Fibroblast of lung (primary cell): ENCODE measurements around the gene MYD88. TPM values are rescaled to one million over a fixed set of nuclear protein-coding genes. Genes with fewer than 3 reads are reported as not detected.

Experiments
- DNase-seq, 2 donors: peaks; one replicate each; pipeline versions ENCODE4 v3.0.0 to v3.0.0-alpha.2; 2010; ENCODE audit warnings: low read depth in 2 of 2
- H2AFZ ChIP-seq: 2 replicates; pipeline ENCODE4 v1.5.1; 2012; ENCODE audit warnings: low read length, control low read depth, inconsistent platforms
- H3K27ac ChIP-seq: 2 replicates; pipeline ENCODE4 v1.5.1; 2011; ENCODE audit warnings: low read length, control low read depth; ENCODE audit not compliant: insufficient read depth
- H3K27me3 ChIP-seq: 2 replicates; pipeline ENCODE4 v1.5.1; 2011; ENCODE audit warnings: mild to moderate bottlenecking, low read length; ENCODE audit not compliant: control insufficient read depth, insufficient read depth
- H3K36me3 ChIP-seq: 2 replicates; pipeline ENCODE4 v1.5.1; 2011; ENCODE audit warnings: low read length; ENCODE audit not compliant: control insufficient read depth, insufficient read depth
- H3K4me1 ChIP-seq: 2 replicates; pipeline ENCODE4 v1.5.1; 2011; ENCODE audit warnings: low read length; ENCODE audit not compliant: control insufficient read depth, insufficient read depth; ENCODE audit errors: extremely low read depth
- H3K4me2 ChIP-seq: 2 replicates; pipeline ENCODE4 v1.5.1; 2011; ENCODE audit warnings: low read length, control low read depth; ENCODE audit not compliant: insufficient read depth; ENCODE audit errors: extremely low read depth
- H3K4me3 ChIP-seq, 4 experiments: fragments of 200-600 bp in 1 of 4; sonication (generic) in 1 of 4; replicated peaks in 1 of 4; 2 replicates each; pipeline ENCODE4 v1.5.1; 2011 to 2016; ENCODE audit warnings: low read length in 4 of 4, low read depth in 3 of 4, mild to moderate bottlenecking in 3 of 4, control low read depth in 2 of 4, inconsistent platforms in 1 of 4, mixed read lengths in 1 of 4; ENCODE audit not compliant: insufficient read depth in 1 of 4; ENCODE audit errors: control extremely low read depth in 1 of 4
- H3K79me2 ChIP-seq: 2 replicates; pipeline ENCODE4 v1.5.1; 2012; ENCODE audit warnings: mild to moderate bottlenecking, low read length, inconsistent platforms; ENCODE audit not compliant: control insufficient read depth, insufficient read depth
- H3K9ac ChIP-seq: 2 replicates; pipeline ENCODE4 v1.5.1; 2011; ENCODE audit warnings: mild to moderate bottlenecking, low read length, control low read depth; ENCODE audit not compliant: insufficient read depth
- H3K9me3 ChIP-seq: 2 replicates; pipeline ENCODE4 v1.5.1; 2012; ENCODE audit warnings: low read depth, low read length; ENCODE audit not compliant: control insufficient read depth, insufficient read depth
- H4K20me1 ChIP-seq: 2 replicates; pipeline ENCODE4 v1.5.1; 2011; ENCODE audit warnings: low read length; ENCODE audit not compliant: control insufficient read depth, insufficient read depth; ENCODE audit errors: extremely low read depth
- CTCF ChIP-seq, 2 donors: IDR thresholded peaks in 1 of 2; conservative IDR thresholded peaks in 1 of 2; 1 replicate in 1 of 2; 2 replicates in 1 of 2; pipeline ENCODE4 v1.5.1; 2011 to 2012; ENCODE audit warnings: low read length in 2 of 2, control low read depth in 1 of 2, inconsistent platforms in 1 of 2, low read depth in 1 of 2, mild to moderate bottlenecking in 1 of 2
- EZH2 ChIP-seq: IDR thresholded peaks from 2 replicates; pipeline ENCODE4 v1.5.1; 2012; ENCODE audit warnings: low read length, control low read depth, mild to moderate bottlenecking; ENCODE audit errors: missing control alignments
- polyA plus RNA-seq, 2 donors: library from polyadenylated mRNA; depleted of rRNA in 1 of 2; stranded (reverse) in 1 of 2; unstranded in 1 of 2; fragments of >200 nt; gene quantifications; 2 replicates each; pipeline ENCODE4 v1.2.1, GENCODE V29; 2011 to 2012; ENCODE audit warnings: missing spikeins in 1 of 2
- total RNA-seq: library from RNA; depleted of rRNA; stranded (reverse); fragments of >200 nt; gene quantifications from 2 replicates; pipeline ENCODE4 v1.2.1, GENCODE V29; 2014

The MYD88 gene
- total and polyA plus RNA-seq, 2 donors (not counting 1 experiment from before 2014, with no cell fraction given): 12.1 to 22.1 TPM

- Histone ChIP-seq H3K4me2 (no peak overlapping the region), H4K20me1 (no peaks in the 10 kb centered on the region), H3K27ac (no peak overlapping the region), H3K9ac (no peak overlapping the region), H3K79me2 (no peaks in the 10 kb centered on the region), H3K4me1 (no peaks in the 10 kb centered on the region), H3K4me3 (no peak overlapping the region), H2AFZ (no peak overlapping the region), H3K9me3 (no peaks in the 10 kb centered on the region), H3K27me3 (no peaks in the 10 kb centered on the region), H3K36me3 (no peaks in the 10 kb centered on the region)
- peak in 1 of 2 donors; percentile 12 for TF ChIP-seq CTCF (conservative IDR thresholded peaks at IDR 0.05 in 1 of 2, IDR thresholded peaks at IDR 0.05 in 1 of 2; ENCODE audit: low read depth in 1 of 2, low read length in 2 of 2)
- no peak for TF ChIP-seq EZH2
- DNase-seq: no peak
These were observed 12.5 kb downstream of the MYD88 start for GRCh38 chr3:38150780-38151528.

- no peak overlapping the region for H3K9ac ChIP-seq
- no peaks in the 10 kb centered on the region for H3K79me2 ChIP-seq
- H4K20me1 ChIP-seq: no peaks in the 10 kb centered on the region
- no peaks in the 10 kb centered on the region for H3K36me3 ChIP-seq
- H3K4me1 ChIP-seq: no peaks in the 10 kb centered on the region
- H3K4me3 ChIP-seq: no peak overlapping the region
- no peak overlapping the region for H3K4me2 ChIP-seq
- H2AFZ ChIP-seq: no peak overlapping the region
- TF ChIP-seq EZH2 (no peak), CTCF (conservative IDR thresholded peaks at IDR 0.05 in 1 of 2, IDR thresholded peaks at IDR 0.05 in 1 of 2; ENCODE audit: low read depth in 1 of 2, low read length in 2 of 2) (no peak)
- no peak overlapping the region for H3K27ac ChIP-seq
- H3K9me3 ChIP-seq: no peaks in the 10 kb centered on the region
- DNase-seq: peak in 1 of 2 donors; percentile 37
- no peaks in the 10 kb centered on the region for H3K27me3 ChIP-seq
These were observed 13.3 kb downstream of the MYD88 start for GRCh38 chr3:38151667-38152265.

- no peak overlapping the region for H2AFZ ChIP-seq
- H3K27me3 ChIP-seq: no peaks in the 10 kb centered on the region
- no peaks in the 10 kb centered on the region for H3K9me3 ChIP-seq
- no peaks in the 10 kb centered on the region for H3K36me3 ChIP-seq
- no peaks in the 10 kb centered on the region for H3K79me2 ChIP-seq
- TF ChIP-seq CTCF (conservative IDR thresholded peaks at IDR 0.05 in 1 of 2, IDR thresholded peaks at IDR 0.05 in 1 of 2; ENCODE audit: low read depth in 1 of 2, low read length in 2 of 2): no peak
- TF ChIP-seq EZH2: no peak
- DNase-seq: no peak
- no peak overlapping the region for H3K4me2 ChIP-seq
- H3K4me1 ChIP-seq: no peaks in the 10 kb centered on the region
- H3K4me3 ChIP-seq: no peak overlapping the region
- no peak overlapping the region for H3K27ac ChIP-seq
- H4K20me1 ChIP-seq: no peaks in the 10 kb centered on the region
- no peak overlapping the region for H3K9ac ChIP-seq
These were observed 14.1 kb downstream of the MYD88 start for GRCh38 chr3:38152609-38153008.
